GM12801 (cell line): Measurements from ENCODE around the gene ZFAND2A.

Experiments used
- CTCF ChIP-seq: IDR thresholded peaks from one replicate; pipeline ENCODE4 v1.5.1; 2011; ENCODE audit warnings: control low read depth; ENCODE audit not compliant: insufficient read length; ENCODE audit errors: extremely low read depth

ZFAND2A gene

DNA sequence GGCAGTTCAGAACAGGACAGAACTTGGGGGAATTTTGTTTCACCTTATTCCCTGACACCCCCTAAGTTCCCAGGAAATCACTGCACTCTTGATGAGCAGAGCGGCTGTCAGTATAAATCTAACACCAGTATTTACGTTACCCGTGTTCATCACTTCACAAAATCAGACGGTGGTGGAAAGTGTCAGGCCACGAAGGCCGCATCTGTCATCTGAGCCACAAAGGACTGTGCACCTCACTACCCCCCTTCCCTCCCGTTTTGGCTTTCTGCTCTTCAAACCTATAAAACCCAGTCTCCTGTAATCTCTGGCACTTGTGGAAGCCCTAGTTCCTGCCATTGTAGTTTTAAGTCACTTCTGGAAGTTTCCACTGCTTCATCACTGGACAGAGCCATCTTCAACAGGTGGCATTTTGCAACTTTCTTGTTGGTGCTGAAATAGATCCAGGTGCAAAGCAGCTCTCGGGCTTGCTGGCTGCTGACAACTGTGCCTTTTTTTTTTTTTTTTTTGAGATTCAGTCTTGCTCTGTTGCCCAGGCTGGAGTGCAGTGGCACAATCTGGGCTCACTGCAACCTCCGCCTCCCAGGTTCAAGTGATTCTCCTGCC is 9.5 kb downstream of the ZFAND2A start:
- TF ChIP-seq CTCF, result no peak

DNA sequence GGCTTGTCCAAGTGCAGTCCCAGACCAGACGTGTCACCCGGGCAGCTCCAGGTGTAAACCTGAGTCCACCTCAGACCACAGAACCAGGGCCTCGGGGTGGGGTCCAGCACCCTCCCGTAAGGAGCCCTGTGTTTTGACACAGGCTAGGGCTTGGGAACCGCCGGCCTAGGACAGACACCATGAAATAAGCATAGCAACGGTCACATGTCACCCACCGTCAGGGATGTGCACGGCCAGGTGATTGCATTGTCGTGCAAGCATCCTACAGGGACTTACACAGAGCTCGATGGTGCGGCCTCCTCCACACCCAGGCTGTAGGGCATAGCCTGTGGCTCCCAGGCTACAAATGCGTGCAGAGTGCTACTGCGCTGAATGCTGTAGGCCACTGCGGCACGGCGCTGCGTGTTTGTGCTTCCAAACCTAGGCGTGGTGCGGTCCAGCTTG is 10.6 kb downstream of the ZFAND2A start:
- TF ChIP-seq CTCF, result no peak

DNA sequence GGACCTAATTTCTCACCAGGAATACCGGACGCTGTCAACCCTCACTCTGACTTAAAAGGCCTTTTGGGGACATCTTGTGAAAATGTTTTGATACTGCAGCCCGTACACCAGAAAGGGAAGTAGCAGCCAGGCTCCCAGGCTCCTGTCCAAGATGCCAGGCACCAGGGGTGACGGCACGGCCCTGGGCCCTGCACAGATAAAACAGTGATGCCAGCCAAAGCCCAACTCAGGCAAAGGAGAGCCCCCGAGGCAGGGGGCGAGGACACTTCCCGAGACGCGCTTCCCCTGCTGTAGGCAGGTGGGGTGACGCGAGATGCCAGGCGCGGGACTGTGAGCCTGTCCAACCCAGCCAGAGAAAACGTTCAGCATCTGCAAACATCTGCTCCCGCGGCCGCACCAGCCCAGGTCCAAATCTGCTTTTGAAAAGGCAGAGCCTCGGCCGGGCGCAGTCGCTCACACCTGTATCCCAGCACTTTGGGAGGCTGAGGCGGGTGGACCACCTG is 15.7 kb downstream of the ZFAND2A start:
- no peak for TF ChIP-seq CTCF

- no peak for TF ChIP-seq CTCF
Measured at GRCh38 chr7:1142051-1142635, 17.9 kb downstream of the ZFAND2A start.

DNA sequence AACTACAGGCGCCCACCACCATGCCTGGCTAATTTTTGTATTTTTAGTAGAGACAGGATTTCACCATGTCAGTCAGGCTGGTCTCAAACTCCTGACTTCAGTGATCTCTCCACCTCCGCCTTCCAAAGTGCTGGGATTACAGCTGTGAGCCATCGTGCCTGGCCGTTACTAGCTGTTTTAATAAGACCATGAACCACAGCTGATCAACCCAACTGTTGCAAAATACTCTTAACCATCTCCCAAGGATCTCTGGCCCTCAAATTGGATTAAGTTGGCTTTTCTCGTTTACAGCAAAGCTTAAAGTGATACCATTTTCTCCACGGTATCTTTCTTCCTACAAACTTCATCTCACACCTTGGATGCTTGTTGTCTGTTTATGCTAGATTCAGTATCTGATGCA is 18.3 kb downstream of the ZFAND2A start:
- TF ChIP-seq CTCF, result no peak

DNA sequence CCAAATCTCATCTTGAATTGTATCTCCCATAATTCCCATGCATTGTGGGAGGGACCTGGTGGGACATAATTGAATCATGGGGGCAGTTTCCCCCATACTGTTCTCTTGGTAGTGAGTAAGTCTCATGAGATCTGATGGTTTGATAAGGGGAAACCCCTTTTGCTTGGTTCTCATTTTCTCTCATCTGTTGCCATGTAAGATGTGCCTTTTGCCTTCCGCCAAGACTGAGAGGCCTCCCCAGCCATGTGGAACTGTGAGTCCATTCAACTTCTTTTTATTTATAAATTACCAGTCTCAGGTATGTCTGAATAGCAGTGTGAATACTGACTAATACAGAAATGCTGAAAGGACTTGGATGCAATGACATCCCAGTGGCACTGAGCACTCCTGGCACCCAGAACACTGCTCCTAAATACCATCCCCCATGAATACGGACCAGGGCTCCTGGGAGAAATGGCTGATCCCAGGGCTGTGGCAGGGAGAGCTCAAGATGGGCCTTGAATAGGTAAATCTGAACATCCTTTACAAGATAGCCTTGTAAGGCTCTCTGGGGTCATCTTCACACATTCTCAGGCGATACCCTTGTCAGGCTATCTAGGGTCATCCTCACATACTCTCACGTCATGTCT is 19.4 kb downstream of the ZFAND2A start:
- TF ChIP-seq CTCF, result no peak

DNA sequence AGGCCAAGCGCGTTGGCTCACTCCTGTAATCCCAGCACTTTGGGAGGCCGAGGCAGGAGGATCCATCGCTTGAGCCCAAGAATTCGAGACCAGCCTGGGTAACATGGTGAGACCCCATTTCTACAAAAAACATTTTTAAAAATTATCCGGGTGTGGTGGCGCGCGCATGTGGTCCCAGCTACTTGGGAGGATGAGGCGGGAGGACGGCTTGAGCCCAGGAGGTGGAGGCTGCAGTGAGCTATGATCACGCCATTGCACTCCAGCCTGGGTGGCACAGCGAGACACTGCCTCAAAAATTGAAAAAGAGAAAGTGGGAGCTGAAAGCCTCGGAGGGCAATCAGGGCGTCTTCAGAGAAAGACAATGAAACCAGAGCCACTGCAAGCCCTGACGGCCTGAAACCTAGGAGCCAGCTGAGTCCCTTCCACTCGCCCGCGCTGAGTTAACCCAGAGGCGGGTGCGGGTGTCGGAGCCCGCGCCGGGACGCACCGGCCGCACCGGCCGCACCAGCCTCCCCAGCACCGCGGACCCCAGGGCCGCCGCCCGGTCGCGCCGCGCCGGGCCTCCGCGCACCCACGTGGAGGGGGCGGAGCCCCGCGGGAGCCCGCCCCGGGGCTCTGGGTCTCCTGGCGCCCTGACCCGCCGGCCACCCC is 22.4 kb downstream of the ZFAND2A start:
- TF ChIP-seq CTCF, result no peak
